GM12878 (cell line): Measurements from ENCODE around the gene POLA1. TPM values are rescaled to one million over a fixed set of nuclear protein-coding genes. Genes with fewer than 3 reads are reported as not detected.

Source experiments
- ATAC-seq: fragments of 200-7000 bp; cut with Tn5 transposase; 3 replicates; pipeline ENCODE4 v1.9.1; 2020; ENCODE audit warnings: mild to moderate bottlenecking, moderate library complexity
- BruUV-seq: library from RNA; stranded (reverse); fragments of 400-500 nt; replicated peaks from 2 replicates; lab custom pipeline; 2021; lab: Mats Ljungman, UMichigan
- CTCF ChIA-PET: fragments of 300-600 bp; sonication (Branson Sonifier 250); formaldehyde crosslinking; extraction: SDS; loops from one replicate; lab custom pipeline; 2021; ENCODE audit warnings: inconsistent platforms; lab: Yijun Ruan, JAX
- POLR2A ChIA-PET: fragments of 350-600 bp; formaldehyde crosslinking; extraction: SDS; loops from one replicate; lab custom pipeline; 2021; ENCODE audit warnings: inconsistent platforms; lab: Charles Lee
- RAD21 ChIA-PET: fragments of 300-600 bp; sonication (Branson Sonifier 250); formaldehyde crosslinking; loops from one replicate; lab custom pipeline; 2023; ENCODE audit warnings: antibody characterized with exemption; ENCODE audit not compliant: unreplicated experiment; lab: Charles Lee
- SMC1A ChIA-PET: fragments of 300-600 bp; sonication (Branson Sonifier 250); formaldehyde crosslinking; loops from one replicate; lab custom pipeline; 2023; ENCODE audit not compliant: unreplicated experiment, uncharacterized antibody; lab: Charles Lee
- DNase-seq: peaks from one replicate; pipeline ENCODE4 v3.0.0-alpha.2; 2011; ENCODE audit warnings: low read depth, low spot score
- FAIRE-seq: peaks from 3 replicates; lab custom pipeline; 2011; peaks lifted over from hg19 to GRCh38; lab: Jason Lieb, UNC
- H2AFZ ChIP-seq: 2 replicates; pipeline ENCODE4 v1.6.0; 2011; ENCODE audit warnings: low read depth, low read length, control low read depth; ENCODE audit not compliant: control insufficient read depth
- H3K27ac ChIP-seq: 2 replicates; pipeline ENCODE4 v1.5.1; 2011; ENCODE audit warnings: control low read depth; ENCODE audit not compliant: control insufficient read depth, insufficient read depth
- H3K27me3 ChIP-seq, 2 experiments: replicated peaks in 1 of 2; 2 replicates each; pipeline versions ENCODE4 v1.6.0 to v1.6.1; 2011; ENCODE audit warnings: low read length in 1 of 2; ENCODE audit not compliant: control insufficient read depth in 2 of 2, insufficient read depth in 2 of 2
- H3K36me3 ChIP-seq, 2 experiments: 2 replicates each; pipeline ENCODE4 v1.5.1; 2011; ENCODE audit warnings: low read length in 1 of 2; ENCODE audit not compliant: control insufficient read depth in 2 of 2, insufficient read depth in 2 of 2
- H3K4me1 ChIP-seq: 2 replicates; pipeline ENCODE4 v1.6.1; 2011; ENCODE audit warnings: mild to moderate bottlenecking, low read length, moderate library complexity, mixed read lengths; ENCODE audit not compliant: control insufficient read depth, insufficient read depth
- H3K4me2 ChIP-seq: 2 replicates; pipeline ENCODE4 v1.6.0; 2011; ENCODE audit warnings: control low read depth; ENCODE audit not compliant: control insufficient read depth, insufficient read depth
- H3K4me3 ChIP-seq: fragments of 200-600 bp; sonication (generic); 2 replicates; pipeline ENCODE4 v1.5.1; 2016
- H3K79me2 ChIP-seq: 2 replicates; pipeline ENCODE4 v1.6.0; 2011; ENCODE audit warnings: low read length; ENCODE audit not compliant: control insufficient read depth, insufficient read depth
- H3K9ac ChIP-seq: 2 replicates; pipeline ENCODE4 v1.8.0; 2011; ENCODE audit warnings: low read length, control low read depth, mixed read lengths; ENCODE audit not compliant: control insufficient read depth, insufficient read depth
- H3K9me3 ChIP-seq: replicated peaks from 3 replicates; pipeline ENCODE4 v1.5.1; 2011; ENCODE audit warnings: mild to moderate bottlenecking, low read length; ENCODE audit not compliant: control insufficient read depth, insufficient read depth
- H4K20me1 ChIP-seq: 2 replicates; pipeline ENCODE4 v1.6.0; 2011; ENCODE audit not compliant: control insufficient read depth, insufficient read depth
- FOS ChIP-seq: IDR thresholded peaks from 3 replicates; pipeline ENCODE4 v1.6.1; 2011; ENCODE audit warnings: borderline replicate concordance; ENCODE audit not compliant: insufficient read length; ENCODE audit errors: extremely low read depth
- HDAC2 ChIP-seq: fragments of 200-600 bp; sonication (generic); IDR thresholded peaks from 2 replicates; pipeline ENCODE4 v1.6.1; 2017
- IRF3 ChIP-seq: fragments of 450-650 bp; IDR thresholded peaks from 2 replicates; pipeline ENCODE4 v1.6.1; 2014; ENCODE audit warnings: mild to moderate bottlenecking
- MXI1 ChIP-seq: fragments of 150-350 bp; IDR thresholded peaks from 2 replicates; pipeline ENCODE4 v1.6.1; 2011; ENCODE audit warnings: low read depth, mild to moderate bottlenecking, inconsistent platforms, low read length, improper control_type of control experiment
- NRF1 ChIP-seq: conservative IDR thresholded peaks from 2 replicates; pipeline ENCODE4 v1.6.1; 2011; ENCODE audit warnings: mild to moderate bottlenecking, low read depth, low read length, improper control_type of control experiment
- POLR2A ChIP-seq: IDR thresholded peaks from 2 replicates; pipeline ENCODE4 v1.6.1; 2011; ENCODE audit warnings: low read depth, mild to moderate bottlenecking, low read length
- POU2F2 ChIP-seq: IDR thresholded peaks from 3 replicates; pipeline ENCODE4 v1.6.1; 2011; ENCODE audit warnings: low read depth, mild to moderate bottlenecking, low read length, borderline replicate concordance
- SREBF1 ChIP-seq: IDR thresholded peaks from 2 replicates; pipeline ENCODE4 v1.6.1; 2012; ENCODE audit warnings: mild to moderate bottlenecking, low read length
- STAT3 ChIP-seq: IDR thresholded peaks from 2 replicates; pipeline ENCODE4 v1.6.1; 2011; ENCODE audit warnings: low read depth, low read length, improper control_type of control experiment
- USF1 ChIP-seq: IDR thresholded peaks from 2 replicates; pipeline ENCODE4 v1.6.1; 2011; ENCODE audit warnings: borderline replicate concordance, low read depth, mild to moderate bottlenecking, moderate library complexity, mixed read lengths, low read length; ENCODE audit not compliant: insufficient read depth; ENCODE audit errors: extremely low read length
- ZBTB40 ChIP-seq: fragments of 450-650 bp; IDR thresholded peaks from 2 replicates; pipeline ENCODE4 v1.6.1; 2016; ENCODE audit warnings: mild to moderate bottlenecking, moderate library complexity, borderline replicate concordance
- WGBS: methylation state at CpG from one replicate; pipeline ENCODE4 v1.1.6; 2016; ENCODE audit warnings: low lambda C conversion rate; ENCODE audit not compliant: insufficient replicate concordance, insufficient coverage; ENCODE audit errors: missing lambda C conversion rate; 5-methylcytosine and 5-hydroxymethylcytosine counted together
- in situ Hi-C: fragments of 300-500 bp; cut with MboI; formaldehyde crosslinking; loops from 9 replicates; pipeline ENCODE4 v1.14.3; 2018; ENCODE audit warnings: mixed read lengths
- intact Hi-C: fragments of 100-400 bp; cut with micrococcal nuclease; formaldehyde crosslinking; loops from one replicate; pipeline ENCODE4 v1.14.2; 2022; ENCODE audit not compliant: unreplicated experiment
- polyA plus RNA-seq, 11 experiments: library from polyadenylated mRNA; depleted of rRNA in 4 of 11; unstranded in 6 of 11; stranded (reverse) in 5 of 11; fragments of >200 nt; fragmentation: Nextera tagmentation in 4 of 11; fragmentation: Illumina TruSeq in 1 of 11; extraction: Ambion mirVana in 4 of 11; extraction: Trizol in 1 of 11; gene quantifications; 1 replicate in 1 of 11; 2 replicates in 10 of 11; pipeline versions ENCODE4 v1.2.1 to v1.2.3, GENCODE V29; 2011 to 2016; ENCODE audit warnings: inconsistent platforms in 2 of 11, missing spikeins in 2 of 11, low read depth in 1 of 11
- total RNA-seq, 4 experiments: library from RNA; depleted of rRNA in 3 of 4; stranded (reverse); fragments of >200 nt in 3 of 4; fragmentation: Illumina TruSeq in 1 of 4; extraction: Trizol in 1 of 4; gene quantifications; 2 replicates each; pipeline versions ENCODE4 v1.2.1 to v1.2.3, GENCODE V29; 2013 to 2021

Gene POLA1
- total and polyA plus RNA-seq, 10 of the 15 experiments (the other 5 are each of a cell fraction or from before 2014, with no cell fraction given): 6.5 to 34.7 (median 24.8) TPM

- SMC1A ChIA-PET: no interaction called here
- H3K4me2 ChIP-seq: no peak overlapping the region
- intact Hi-C loops: no loop called here
- no peak for FAIRE-seq
- no peaks in the 10 kb centered on the region for H3K4me1 ChIP-seq
- ATAC-seq: no peak
- H4K20me1 ChIP-seq: no peaks in the 10 kb centered on the region
- no peaks in the 10 kb centered on the region for H3K36me3 ChIP-seq
- WGBS: 67% methylated on average over 12 of the region's 65 CpGs
- in situ Hi-C loops: no loop called here
- RAD21 ChIA-PET: no interaction called here
- H3K4me3 ChIP-seq: no peak overlapping the region
- H3K9ac ChIP-seq: no peak overlapping the region
- TF ChIP-seq FOS (no peak), NRF1 (no peak), POU2F2 (no peak), USF1 (no peak), ZBTB40 (no peak), IRF3 (no peak), SREBF1 (no peak), MXI1 (no peak), POLR2A (no peak), STAT3 (no peak), HDAC2 (no peak)
- H3K79me2 ChIP-seq: no peaks in the 10 kb centered on the region
- no peak overlapping the region for H3K27ac ChIP-seq
- no peak overlapping the region for H2AFZ ChIP-seq
- POLR2A ChIA-PET: no interaction called here
- no peaks in the 10 kb centered on the region for H3K9me3 ChIP-seq
- DNase-seq: no peak
- no TSS peak for BruUV-seq
- H3K27me3 ChIP-seq: no peaks in the 10 kb centered on the region; a peak in 1 of 4 replicates
- CTCF ChIA-PET: no interaction called here
These were observed 308.3 kb downstream of the POLA1 start for GRCh38 chrX:25001808-25002660.
